Fibroblast of lung (primary cell): ENCODE data around the gene COL4A1. TPM values are rescaled to one million over a fixed set of nuclear protein-coding genes. Genes with fewer than 3 reads are reported as not detected.
A peak's percentile ranks its signal among the peaks of the same experiment; 100 is the strongest.

ENCODE experiments used
- DNase-seq, 2 donors: peaks; one replicate each; pipeline versions ENCODE4 v3.0.0 to v3.0.0-alpha.2; 2010; ENCODE audit warnings: low read depth in 2 of 2
- H2AFZ ChIP-seq: 2 replicates; pipeline ENCODE4 v1.5.1; 2012; ENCODE audit warnings: low read length, control low read depth, inconsistent platforms
- H3K27ac ChIP-seq: 2 replicates; pipeline ENCODE4 v1.5.1; 2011; ENCODE audit warnings: low read length, control low read depth; ENCODE audit not compliant: insufficient read depth
- H3K27me3 ChIP-seq: 2 replicates; pipeline ENCODE4 v1.5.1; 2011; ENCODE audit warnings: mild to moderate bottlenecking, low read length; ENCODE audit not compliant: control insufficient read depth, insufficient read depth
- H3K36me3 ChIP-seq: 2 replicates; pipeline ENCODE4 v1.5.1; 2011; ENCODE audit warnings: low read length; ENCODE audit not compliant: control insufficient read depth, insufficient read depth
- H3K4me1 ChIP-seq: 2 replicates; pipeline ENCODE4 v1.5.1; 2011; ENCODE audit warnings: low read length; ENCODE audit not compliant: control insufficient read depth, insufficient read depth; ENCODE audit errors: extremely low read depth
- H3K4me2 ChIP-seq: 2 replicates; pipeline ENCODE4 v1.5.1; 2011; ENCODE audit warnings: low read length, control low read depth; ENCODE audit not compliant: insufficient read depth; ENCODE audit errors: extremely low read depth
- H3K4me3 ChIP-seq, 4 experiments: fragments of 200-600 bp in 1 of 4; sonication (generic) in 1 of 4; replicated peaks in 1 of 4; 2 replicates each; pipeline ENCODE4 v1.5.1; 2011 to 2016; ENCODE audit warnings: low read length in 4 of 4, low read depth in 3 of 4, mild to moderate bottlenecking in 3 of 4, control low read depth in 2 of 4, inconsistent platforms in 1 of 4, mixed read lengths in 1 of 4; ENCODE audit not compliant: insufficient read depth in 1 of 4; ENCODE audit errors: control extremely low read depth in 1 of 4
- H3K79me2 ChIP-seq: 2 replicates; pipeline ENCODE4 v1.5.1; 2012; ENCODE audit warnings: mild to moderate bottlenecking, low read length, inconsistent platforms; ENCODE audit not compliant: control insufficient read depth, insufficient read depth
- H3K9ac ChIP-seq: 2 replicates; pipeline ENCODE4 v1.5.1; 2011; ENCODE audit warnings: mild to moderate bottlenecking, low read length, control low read depth; ENCODE audit not compliant: insufficient read depth
- H3K9me3 ChIP-seq: 2 replicates; pipeline ENCODE4 v1.5.1; 2012; ENCODE audit warnings: low read depth, low read length; ENCODE audit not compliant: control insufficient read depth, insufficient read depth
- H4K20me1 ChIP-seq: 2 replicates; pipeline ENCODE4 v1.5.1; 2011; ENCODE audit warnings: low read length; ENCODE audit not compliant: control insufficient read depth, insufficient read depth; ENCODE audit errors: extremely low read depth
- CTCF ChIP-seq, 2 donors: IDR thresholded peaks in 1 of 2; conservative IDR thresholded peaks in 1 of 2; 1 replicate in 1 of 2; 2 replicates in 1 of 2; pipeline ENCODE4 v1.5.1; 2011 to 2012; ENCODE audit warnings: low read length in 2 of 2, control low read depth in 1 of 2, inconsistent platforms in 1 of 2, low read depth in 1 of 2, mild to moderate bottlenecking in 1 of 2
- EZH2 ChIP-seq: IDR thresholded peaks from 2 replicates; pipeline ENCODE4 v1.5.1; 2012; ENCODE audit warnings: low read length, control low read depth, mild to moderate bottlenecking; ENCODE audit errors: missing control alignments
- polyA plus RNA-seq, 2 donors: library from polyadenylated mRNA; depleted of rRNA in 1 of 2; stranded (reverse) in 1 of 2; unstranded in 1 of 2; fragments of >200 nt; gene quantifications; 2 replicates each; pipeline ENCODE4 v1.2.1, GENCODE V29; 2011 to 2012; ENCODE audit warnings: missing spikeins in 1 of 2
- total RNA-seq: library from RNA; depleted of rRNA; stranded (reverse); fragments of >200 nt; gene quantifications from 2 replicates; pipeline ENCODE4 v1.2.1, GENCODE V29; 2014

COL4A1 gene
- total and polyA plus RNA-seq, 2 donors (not counting 1 experiment from before 2014, with no cell fraction given): 34.0 to 607 TPM

- H3K9me3 ChIP-seq: no peaks in the 10 kb centered on the region
- H3K36me3 ChIP-seq: no peaks in the 10 kb centered on the region
- no peak overlapping the region for H3K9ac ChIP-seq
- H3K4me3 ChIP-seq: no peak overlapping the region
- peaks cover 53% of the 10 kb centered on the region for H3K79me2 ChIP-seq
- TF ChIP-seq CTCF (conservative IDR thresholded peaks at IDR 0.05 in 1 of 2, IDR thresholded peaks at IDR 0.05 in 1 of 2; ENCODE audit: low read depth in 1 of 2, low read length in 2 of 2): no peak
- TF ChIP-seq EZH2: no peak
- H3K4me1 ChIP-seq: peaks cover 27% of the 10 kb centered on the region
- H3K27ac ChIP-seq: no peak overlapping the region
- no peak overlapping the region for H2AFZ ChIP-seq
- H3K4me2 ChIP-seq: no peak overlapping the region
- peak in 1 of 2 donors; percentile 74 for DNase-seq
- H3K27me3 ChIP-seq: no peaks in the 10 kb centered on the region
- H4K20me1 ChIP-seq: no peaks in the 10 kb centered on the region
Observed at GRCh38 chr13:110332750-110333149, 25.8 kb upstream of the COL4A1 start.

GRCh38 chr13:110331362-110331761 is 24.4 kb upstream of the COL4A1 start:
- no peaks in the 10 kb centered on the region for H3K36me3 ChIP-seq
- peak; percentile 76 to 98 for DNase-seq
- peaks cover 28% of the 10 kb centered on the region for H3K4me1 ChIP-seq
- H3K27ac ChIP-seq: peak overlapping the region; percentile 95
- H4K20me1 ChIP-seq: no peaks in the 10 kb centered on the region
- TF ChIP-seq EZH2: no peak
- no peak for TF ChIP-seq CTCF (conservative IDR thresholded peaks at IDR 0.05 in 1 of 2, IDR thresholded peaks at IDR 0.05 in 1 of 2; ENCODE audit: low read depth in 1 of 2, low read length in 2 of 2)
- H2AFZ ChIP-seq: no peak overlapping the region
- peak overlapping the region; percentile 3 for H3K9ac ChIP-seq
- H3K4me3 ChIP-seq: peak overlapping the region in 1 of 4 experiments; percentile 3
- H3K27me3 ChIP-seq: no peaks in the 10 kb centered on the region
- peaks cover 52% of the 10 kb centered on the region for H3K79me2 ChIP-seq
- peak overlapping the region; percentile 81 for H3K4me2 ChIP-seq
- no peaks in the 10 kb centered on the region for H3K9me3 ChIP-seq

GRCh38 chr13:110330491-110331011 is 23.6 kb upstream of the COL4A1 start:
- Histone ChIP-seq H3K27me3 (no peaks in the 10 kb centered on the region), H3K4me3 (peak overlapping the region; percentile 10 to 38 (median 26)), H3K36me3 (no peaks in the 10 kb centered on the region), H3K27ac (peak overlapping the region; percentile 95), H3K79me2 (peaks cover 57% of the 10 kb centered on the region), H3K9ac (peak overlapping the region; percentile 58), H3K4me2 (peak overlapping the region; percentile 75), H4K20me1 (no peaks in the 10 kb centered on the region), H3K4me1 (peaks cover 33% of the 10 kb centered on the region), H3K9me3 (no peaks in the 10 kb centered on the region), H2AFZ (no peak overlapping the region)
- TF ChIP-seq EZH2: no peak
- TF ChIP-seq CTCF (conservative IDR thresholded peaks at IDR 0.05 in 1 of 2, IDR thresholded peaks at IDR 0.05 in 1 of 2; ENCODE audit: low read depth in 1 of 2, low read length in 2 of 2): no peak
- peak; percentile 48 to 86 for DNase-seq
